Non-pigmented ciliary epithelial cell (primary cell): ENCODE results near the gene DPP4.
A peak's percentile ranks its signal among the peaks of the same experiment; 100 is the strongest.

Experiments used
- DNase-seq: peaks from one replicate; pipeline ENCODE4 v3.0.0-alpha.2; 2010; ENCODE audit warnings: low read depth

Gene DPP4

DNA sequence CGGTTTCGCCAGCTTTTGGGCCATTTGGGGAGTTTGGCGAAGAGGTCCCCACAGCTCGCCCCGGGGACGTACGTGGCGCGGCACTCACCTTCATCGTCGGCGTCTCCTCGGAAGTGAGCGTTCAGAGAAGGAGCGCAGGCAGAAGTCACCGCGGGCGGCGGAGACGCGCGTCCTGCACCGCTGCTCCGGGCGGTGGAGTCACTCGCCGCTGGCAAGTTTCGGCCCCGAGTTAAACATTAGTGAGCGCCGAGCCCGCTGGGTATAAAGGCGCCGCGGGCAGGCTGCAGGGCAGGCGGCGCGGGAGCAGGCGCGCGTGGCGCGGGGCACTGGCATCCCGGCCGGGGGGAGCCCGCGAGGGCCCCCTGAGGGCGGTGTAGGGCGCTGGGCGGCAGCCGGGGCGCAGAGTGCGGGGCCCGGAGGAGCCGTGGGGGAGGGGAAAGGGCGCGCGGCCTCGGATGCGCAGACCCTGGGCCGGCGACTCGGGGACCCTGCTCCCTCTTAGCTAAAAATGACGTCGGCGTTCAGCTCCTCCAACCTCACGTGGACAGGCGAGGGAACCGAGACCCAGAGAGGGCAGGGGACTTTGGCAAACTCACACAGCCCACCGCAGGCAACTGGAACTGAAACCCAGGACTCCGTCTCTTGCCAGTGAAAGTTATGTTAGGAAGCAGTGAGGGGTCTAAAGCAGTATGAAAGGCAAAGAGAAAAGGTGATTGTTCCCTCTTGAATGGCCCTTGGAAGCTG lies at the start of gene DPP4:
DPP4 (minus strand) TSS at position 328 of the 744 bp plus-strand sequence; CDS start at position 94, 234 bp downstream.
- DNase-seq = no peak

DNA sequence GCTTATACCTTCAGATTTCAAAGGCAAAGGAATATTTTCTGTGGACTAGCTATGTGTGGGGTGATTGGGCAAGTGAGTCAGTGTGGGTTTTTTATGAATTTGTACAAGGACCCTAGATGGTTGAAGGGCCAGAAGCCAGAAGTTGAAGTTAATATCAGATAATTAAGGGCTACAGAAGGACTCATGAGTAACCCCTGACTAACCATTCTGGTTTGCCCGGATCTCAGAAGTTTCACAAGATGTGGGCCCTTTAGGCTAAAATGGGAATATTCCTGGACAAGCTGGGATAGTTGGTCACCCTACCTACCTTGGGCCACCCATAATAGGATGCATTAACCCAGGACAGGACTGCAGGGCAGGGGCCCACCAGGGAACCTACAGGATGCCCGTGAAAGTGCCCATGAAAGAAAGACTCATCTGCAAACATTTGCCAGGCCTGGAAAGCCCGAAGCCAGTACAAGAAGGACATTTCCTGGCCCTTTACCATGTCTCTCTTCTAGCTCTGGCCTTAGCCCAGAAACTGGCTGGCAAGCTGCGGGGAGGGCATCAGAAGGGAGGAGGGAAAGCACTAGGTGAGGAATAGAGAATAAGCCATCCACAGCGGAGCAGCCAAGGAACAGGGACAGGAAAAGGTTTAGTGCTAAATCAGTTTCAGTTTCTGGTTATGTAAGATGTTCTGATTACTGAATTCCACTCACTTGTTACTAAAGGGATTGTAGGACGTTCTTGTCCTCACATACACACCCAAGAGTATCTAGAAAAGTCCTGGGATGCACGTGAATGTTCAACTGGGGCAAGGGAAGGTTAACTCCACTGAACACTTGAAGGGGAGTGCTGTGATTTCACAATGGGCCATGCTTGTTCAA lies 44.4 kb upstream of the DPP4 start:
- DNase-seq = no peak

DNA sequence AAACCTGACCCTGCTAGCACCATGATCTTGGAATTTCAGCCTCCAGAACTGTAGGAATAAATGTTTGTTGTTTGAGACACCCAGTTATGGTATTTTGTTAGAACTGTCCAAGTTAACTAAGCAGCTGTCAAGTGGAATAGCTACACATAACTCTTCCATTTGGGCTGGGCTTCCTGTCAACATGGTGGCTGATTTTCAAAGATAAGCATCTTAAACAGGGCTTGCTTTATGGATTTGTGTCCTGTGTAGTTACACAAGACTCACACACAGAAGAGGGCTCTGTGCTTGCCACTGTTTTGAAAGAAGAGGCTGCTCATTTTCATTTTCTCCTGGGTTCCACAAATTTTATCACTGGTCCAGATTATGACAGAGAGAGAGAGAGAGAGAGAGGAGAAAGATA lies 42.3 kb upstream of the DPP4 start:
- DNase-seq = no peak

DNA sequence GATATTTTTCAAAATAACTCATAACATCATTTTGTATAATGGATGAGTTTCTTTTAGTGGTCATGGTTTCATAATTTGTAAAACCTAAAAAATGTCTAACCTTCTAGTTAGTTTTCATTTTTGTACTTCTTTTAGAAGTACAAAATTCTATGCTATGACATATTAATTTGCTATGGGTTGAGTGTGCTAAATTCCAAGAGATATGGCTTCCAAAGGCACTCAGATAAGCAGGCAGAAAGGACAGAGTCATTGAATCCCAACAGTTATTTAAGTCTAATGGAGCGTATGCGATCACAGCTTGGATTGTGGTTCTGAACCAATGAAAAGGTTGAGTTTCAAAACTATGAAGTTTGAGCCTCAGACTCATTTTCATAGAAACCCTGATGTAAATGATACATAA lies 41.1 kb upstream of the DPP4 start:
- no peak for DNase-seq

DNA sequence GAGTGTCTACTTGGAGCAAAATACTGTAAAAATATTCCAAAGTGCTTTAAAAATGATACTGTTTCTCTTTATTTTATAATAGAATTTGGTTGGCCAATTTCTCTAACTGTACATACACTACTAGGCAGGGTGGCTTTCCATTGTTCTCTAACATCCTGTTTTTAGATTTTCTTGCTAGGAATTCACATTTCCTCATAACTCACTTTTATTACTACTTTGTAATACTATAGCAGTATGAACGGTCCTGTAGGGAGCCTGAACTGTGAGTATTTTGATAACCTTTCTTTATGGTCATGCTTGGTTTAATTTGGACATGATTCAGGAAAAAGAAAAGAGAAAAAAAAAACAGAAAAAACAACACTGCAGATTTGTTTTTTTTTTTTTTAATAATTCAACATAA lies 40.3 kb upstream of the DPP4 start:
- no peak for DNase-seq

DNA sequence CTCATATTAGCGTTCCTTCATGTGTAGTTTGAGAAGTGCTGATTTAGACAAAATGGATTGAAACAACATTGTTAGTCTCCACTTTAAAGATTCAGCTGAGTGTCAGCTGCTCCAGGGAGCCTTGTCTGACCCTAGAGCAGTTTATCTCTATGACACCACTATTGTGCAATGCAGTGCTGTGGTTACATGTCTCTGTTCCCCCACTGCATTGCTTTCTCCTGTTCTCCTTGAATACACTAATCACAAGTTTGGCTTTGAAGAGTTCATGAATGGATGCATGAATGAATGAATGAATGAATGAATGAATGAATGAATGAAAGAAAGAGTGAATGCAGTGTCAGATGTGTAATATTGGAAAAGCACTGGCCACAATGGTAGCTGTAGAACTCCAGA lies 39.8 kb upstream of the DPP4 start:
- DNase-seq = no peak

DNA sequence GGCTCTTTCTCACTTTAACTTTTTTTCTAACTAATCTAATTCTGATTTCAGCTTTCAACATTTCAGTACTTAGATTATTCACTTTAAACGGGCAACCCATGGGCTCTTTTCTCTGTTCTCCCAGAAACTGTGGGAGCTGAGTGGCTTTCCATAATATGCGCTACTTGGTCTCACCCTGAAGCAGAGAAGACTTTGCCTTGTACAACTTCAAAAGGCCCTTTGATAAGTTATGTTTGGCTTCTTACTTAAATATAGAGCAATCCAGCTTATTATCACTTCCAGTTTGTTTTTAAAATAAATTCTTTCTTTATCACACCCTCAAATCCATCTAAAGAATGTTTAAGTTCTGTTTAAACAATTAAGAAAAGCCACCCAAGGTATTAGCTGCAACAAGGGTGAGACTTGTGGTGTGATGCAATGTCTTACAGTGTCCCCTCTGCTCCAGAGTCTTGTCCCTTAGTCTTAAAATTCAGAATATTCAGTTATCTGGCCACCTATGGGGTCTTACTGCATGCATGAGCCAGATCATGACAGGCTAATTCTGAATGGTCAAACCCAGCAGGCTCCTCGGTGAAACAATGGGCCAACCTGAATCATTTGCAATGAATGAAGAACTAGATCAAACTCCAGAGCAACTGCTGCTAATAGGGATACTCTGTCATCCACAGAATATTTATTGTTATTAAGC lies 39.2 kb upstream of the DPP4 start:
- DNase-seq = no peak

DNA sequence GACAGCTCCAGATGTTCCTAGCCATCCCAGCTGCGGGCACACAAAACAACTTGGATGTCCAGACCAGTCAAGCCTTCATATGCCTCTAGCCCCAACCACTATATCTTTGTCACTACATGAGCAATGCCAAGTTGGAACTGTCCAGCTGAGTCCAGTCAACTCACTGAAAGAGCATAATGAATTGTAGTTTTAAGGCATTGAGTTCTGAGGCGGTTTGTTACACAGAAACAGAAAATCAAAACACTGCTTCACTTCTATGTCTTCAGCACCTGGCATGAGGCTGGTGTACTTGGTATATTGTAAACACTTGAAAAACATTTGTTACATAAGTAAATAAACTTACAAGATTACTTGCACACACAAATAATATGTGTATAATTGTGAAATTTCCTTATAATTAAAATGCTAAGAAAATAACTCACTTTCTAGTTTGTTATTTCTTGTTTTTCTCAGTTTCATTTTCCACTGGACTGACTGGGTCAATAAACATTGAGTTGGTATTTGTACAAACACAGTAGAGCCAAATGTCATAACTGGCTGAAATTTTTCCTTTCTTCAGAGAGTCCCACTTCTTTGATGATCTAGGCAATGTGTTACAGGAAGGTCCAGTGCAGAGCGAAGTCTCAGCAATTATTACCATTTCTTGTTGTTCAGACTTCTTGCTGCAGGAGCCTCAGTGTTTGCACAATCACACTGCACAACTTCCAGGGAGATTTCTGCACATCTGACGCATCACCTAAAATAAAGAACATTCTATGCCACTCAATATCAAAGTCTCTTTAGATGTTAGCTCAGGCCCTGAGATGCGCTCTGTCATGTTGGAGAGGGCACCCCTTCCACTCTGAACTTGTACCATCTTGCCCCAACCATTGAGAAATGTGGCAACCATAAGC lies 38.2 kb upstream of the DPP4 start:
- no peak for DNase-seq

DNA sequence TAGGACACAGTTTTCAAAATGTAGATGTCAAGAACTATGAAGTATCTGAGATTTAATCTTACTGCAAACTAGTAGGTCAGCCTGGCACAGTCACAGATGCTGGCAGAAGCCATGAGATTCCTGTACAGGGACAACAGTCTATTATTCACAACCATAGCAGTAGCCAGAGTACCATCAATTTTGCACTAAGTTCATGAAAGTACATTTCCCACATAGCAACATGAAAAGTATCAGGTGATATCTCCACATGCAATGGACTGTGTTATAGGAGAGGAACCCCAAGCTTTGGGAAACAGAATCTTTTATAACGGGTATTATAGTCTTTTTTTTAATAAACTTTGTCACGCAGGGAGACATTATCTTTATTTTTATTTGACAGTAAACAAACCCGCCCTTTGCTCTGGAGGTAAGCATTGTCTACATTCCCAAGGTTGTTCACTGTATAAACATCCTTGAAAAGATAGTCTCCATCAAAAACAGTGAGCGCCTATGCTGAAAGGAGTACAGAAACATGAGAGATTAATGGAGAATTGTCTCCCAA lies 33.4 kb upstream of the DPP4 start:
- DNase-seq = no peak

DNA sequence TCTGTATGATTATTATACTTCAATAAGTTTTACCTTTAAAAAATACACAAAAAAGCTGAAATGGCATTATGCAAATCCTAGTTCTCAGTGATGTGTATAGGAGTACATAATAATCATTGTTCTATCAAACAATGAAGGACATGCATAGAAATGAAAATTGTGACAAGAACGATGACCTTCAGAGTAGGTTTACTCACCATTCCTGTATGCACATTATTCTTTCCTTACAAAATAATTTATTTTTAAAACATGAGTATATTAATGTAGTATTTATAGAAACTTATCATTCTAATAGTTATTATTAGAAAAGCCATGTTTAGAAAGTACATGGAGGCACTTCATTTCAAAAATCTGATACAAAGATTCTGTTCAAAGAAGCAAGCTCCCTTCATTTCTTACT lies 32.7 kb upstream of the DPP4 start:
- no peak for DNase-seq

DNA sequence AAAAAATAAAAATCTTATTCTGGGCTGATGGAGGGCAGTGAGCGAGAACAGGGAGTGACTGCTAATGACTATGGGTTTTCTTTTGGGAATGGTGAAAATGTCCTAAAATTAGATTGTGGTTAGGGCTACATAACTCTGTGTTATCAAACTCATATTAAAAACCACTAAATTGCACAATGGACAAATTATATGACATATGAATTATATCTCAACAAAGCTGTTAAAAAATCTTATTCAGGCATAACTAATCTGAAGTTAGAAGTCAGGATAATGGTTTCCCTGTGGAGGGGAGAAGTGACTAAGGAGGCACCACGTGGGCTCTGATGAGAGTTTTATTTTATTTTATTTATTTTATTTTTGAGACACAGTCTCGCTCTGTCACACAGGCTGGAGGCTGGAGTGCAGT lies 32.1 kb upstream of the DPP4 start:
- no peak for DNase-seq

DNA sequence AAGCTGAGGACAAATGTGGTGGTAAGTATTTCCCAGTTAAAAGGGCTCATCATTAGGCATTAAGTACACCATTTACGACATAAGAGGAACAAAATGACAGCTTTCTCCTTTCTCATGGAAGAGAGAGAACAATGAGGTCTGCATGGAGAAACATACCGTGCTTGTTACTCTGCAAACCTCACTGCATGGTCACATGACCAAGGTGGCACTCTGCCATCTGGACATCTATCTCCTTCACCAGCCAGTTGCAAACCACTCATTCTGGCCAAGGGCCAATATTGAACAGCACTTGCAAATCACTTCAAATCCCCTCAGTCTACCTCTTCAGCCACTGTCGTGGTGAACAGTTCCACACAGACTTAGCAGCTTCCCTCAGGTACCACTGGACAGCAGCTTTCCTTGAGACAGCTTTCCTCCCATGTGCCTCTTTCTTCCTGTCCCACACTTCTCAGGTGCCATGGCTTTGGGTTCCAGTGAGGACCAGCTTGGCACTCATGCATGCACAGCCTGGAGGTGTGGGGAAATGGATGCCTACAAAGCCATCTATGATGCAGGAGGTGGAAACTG lies 29.5 kb upstream of the DPP4 start:
- DNase-seq = no peak

DNA sequence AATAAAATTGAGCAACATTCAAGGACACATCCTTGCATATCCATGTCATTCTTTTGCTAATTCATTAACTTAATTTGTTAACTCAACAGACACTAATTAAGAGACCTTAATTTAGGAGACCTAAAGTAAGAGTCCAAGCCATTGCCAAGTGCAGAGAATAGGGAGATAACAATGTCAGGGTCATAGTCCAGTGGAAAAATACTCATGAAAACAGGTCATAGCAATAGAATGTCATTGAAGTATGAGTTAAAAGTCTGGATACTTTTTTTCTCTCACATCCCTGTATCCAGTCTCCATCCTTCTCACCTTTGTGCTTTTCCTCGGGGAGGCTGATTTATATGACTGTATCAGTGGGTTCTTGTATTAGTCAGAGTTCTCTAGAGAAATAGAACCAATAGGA lies 26.6 kb upstream of the DPP4 start:
- no peak for DNase-seq

DNA sequence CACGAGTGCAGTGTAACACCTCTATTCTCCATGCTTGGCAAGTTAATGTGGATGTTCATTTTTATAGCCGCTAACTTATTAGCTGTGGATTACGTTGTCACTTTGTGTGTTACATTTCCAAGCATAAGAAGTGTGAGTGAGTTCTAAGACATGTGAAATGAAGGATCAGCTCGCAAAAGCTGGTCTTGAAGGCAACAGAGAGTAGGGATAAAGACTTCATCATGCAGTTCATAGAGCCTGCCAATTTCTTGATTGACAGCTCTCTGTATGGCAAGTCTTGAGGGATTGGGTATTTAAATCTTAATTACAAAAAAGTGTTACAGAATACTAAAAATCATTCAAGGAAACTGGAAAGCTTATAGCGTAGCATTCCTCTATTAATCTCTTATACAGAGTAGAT lies 25.8 kb upstream of the DPP4 start:
- DNase-seq = no peak

DNA sequence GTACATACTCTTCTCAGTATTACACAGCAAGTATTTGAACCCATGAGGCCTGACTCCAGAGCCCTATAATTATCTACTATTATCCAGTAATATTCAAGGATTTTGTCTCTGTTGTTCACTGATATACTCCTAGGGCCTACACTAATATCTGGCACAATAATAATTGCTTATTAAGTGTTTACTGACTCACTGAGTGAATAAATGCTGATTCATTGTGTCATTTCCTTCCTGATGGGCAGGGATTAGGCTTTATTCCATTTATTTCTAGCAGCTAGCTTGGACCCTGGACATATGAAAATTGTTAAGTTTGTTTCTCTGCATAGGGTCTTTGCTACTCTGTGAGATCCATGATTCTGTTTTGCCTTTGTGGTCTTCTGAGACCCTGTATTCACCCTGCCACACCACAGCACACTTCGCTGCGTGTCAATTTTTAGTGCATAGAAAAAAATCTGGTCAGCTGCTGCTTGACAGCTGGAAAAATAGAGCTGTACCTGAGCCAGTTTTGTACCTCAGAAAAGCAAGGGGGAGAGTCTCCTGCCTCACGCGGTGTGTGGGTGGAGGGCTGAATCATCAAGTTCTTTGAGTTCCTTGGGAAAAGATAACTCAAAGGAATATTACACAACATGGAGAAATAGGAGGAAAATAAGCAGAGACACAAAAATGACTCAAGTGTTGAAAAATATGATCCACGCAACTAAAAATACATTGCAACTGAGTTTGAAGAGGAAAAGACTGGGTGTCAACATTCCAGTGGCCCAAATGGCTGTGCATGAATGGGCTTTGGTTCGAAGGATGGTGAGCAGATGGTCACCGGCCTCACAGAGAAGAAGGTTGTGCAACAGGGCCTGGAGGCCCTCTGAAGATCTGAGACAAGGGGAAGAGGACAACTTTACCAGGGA lies 18.9 kb upstream of the DPP4 start:
- DNase-seq = peak; percentile 90

DNA sequence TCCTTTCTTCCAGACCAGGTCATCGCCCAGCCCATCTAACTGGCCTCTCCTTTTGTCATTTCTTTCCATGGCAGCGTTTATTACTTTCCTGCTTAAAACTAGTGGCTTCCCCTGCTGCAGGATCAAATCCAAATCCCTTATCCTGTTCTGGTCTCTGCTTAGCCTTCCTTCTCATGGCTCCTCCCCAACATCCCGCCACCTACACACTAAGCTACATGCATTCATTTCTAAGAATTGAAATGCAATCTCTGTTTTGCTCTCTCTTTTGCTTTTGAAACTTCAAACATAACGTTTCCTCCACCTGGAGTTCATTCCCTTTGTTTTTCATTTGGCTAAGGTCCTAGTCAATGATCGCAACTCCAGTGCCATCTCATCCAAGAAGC lies 18.0 kb upstream of the DPP4 start:
- no peak for DNase-seq

DNA sequence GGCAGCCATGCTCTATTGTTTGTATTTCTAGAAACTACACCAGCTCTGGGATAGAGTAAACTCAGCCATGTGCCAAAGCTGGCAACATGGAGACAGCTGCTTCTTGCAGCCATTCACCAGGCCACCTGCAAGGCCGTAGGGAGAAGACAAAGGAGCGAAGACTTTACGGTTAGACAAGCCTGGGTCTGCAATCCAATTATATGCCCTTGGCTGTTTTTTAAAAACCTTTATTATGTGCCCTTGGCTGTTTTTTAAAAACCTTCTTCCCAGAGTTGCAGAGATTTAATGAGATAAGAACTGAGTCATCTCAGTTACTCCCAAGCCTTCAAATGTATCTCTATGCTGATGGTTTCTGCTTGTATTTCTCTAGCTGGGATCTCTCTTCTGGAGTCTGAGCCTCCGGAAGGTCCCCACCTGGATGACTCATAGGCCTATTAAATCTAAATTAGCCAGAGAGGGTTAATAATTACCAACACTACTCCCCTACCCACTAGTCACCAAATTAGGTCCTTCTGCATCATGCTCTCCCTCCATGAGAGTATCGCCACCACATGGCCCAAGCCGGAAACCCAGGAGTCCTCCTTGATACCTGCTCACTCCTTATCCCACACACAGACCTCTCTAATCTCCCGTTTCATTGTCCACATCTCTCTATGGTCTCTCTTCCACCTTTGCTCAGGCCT lies 17.5 kb upstream of the DPP4 start:
- no peak for DNase-seq

DNA sequence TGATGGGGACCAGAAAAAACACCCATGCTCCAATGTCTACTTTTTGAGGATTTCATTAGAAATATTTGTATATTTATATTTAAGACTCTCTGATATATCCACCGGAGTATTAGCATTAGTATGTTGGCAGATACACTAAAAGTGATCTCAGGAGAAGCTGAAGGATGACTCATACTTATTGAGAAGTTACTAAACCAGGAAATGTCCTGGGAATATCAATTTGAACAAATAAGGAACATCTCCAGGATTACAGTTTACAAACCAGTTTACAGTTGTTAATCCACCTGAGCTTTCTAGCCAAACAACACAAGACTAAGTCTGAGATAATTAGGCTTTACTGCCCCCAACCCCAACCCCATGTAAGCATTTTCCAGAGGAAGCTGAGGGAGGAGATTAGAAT lies 16.1 kb upstream of the DPP4 start:
- no peak for DNase-seq

DNA sequence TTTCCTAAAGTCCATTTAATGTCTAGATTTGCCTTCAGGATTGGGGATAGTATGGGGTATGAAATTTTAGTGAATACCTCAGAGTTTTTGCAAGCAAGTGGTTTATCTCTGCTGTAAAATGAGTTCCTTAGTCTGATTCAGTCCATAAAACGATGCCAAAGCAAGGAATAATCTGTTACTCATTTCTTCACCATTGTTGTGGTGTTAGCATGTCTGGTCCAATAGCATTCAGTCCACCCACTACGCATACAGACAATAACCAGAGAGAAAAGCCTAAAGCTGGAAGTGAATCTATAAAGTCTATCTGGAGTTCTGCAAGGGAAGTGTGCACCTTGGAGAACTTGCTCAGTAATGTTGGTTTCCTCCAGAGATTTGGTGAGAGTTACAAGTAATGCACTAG lies 12.9 kb upstream of the DPP4 start:
- DNase-seq = no peak
